HG03045 (cell line): ENCODE data around the gene MAD1L1.
"Not testable (repeated sequence)": the region's sequence is repeated elsewhere in the genome, so short reads cannot be mapped to it uniquely, and the experiment has no call there.

Source experiments
- ATAC-seq: cut with Tn5 transposase; IDR thresholded peaks from one replicate; pipeline ENCODE4 v1.9.1; 2021; ENCODE audit warnings: mild to moderate bottlenecking, moderate library complexity; ENCODE audit not compliant: unreplicated experiment

MAD1L1 gene

DNA sequence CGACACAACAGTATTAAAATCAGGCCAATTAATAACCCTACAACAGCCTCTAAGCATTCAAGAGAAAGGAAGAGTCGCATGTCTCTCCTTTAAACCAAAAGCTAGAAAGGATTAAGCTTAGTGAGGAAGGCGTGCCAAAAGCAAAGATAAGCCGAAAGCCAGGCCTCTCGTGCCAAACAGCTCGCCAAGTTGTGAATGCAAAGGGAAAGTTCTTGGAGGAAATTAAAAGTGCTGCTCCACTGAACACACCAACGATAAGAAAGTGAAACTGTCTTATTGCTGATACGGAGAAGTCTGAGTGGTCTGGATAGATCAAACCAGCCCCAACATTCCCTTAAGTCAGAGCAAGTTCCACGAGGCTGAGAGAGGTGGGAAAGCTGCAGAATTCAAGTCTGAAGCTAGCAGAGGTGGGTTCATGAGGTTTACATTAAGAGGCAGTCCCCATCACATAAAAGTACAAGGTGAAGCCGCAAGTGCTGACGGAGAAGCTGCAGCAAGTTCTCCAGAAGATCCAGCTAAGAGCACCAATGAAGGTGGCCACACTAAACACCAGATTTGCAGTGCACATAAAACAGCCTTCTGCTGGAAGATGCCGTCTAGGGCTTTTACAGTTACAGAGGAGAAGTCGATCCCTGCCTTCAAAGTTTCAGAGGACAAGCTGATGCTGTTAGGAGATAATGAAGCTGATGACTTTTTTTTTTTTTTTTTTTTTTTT is 194.8 kb downstream of the MAD1L1 start:
- ATAC-seq: no peak

DNA sequence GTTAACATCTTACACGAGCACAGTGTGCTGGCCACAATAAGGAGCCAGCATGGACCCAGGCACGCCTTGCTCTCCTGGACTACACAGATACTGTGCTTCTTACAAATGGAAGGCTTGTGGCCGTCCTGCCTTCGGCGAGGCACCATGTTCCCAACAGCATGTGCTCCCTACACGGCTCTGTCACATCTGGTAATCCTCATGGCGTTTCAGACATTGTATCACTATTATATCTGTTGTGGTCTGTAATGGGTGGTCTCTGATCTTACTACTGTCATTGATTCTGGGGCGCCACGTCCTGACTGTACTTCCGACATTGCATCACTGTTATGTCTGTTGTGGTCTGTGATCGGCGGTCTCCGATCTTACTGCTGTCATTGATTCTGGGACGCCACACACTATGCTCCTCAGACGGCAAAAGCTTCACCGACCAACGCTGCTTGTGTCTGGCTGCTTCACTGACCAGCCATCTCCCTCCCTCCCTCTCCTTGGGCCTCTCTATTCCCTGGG is 195.4 kb downstream of the MAD1L1 start:
- ATAC-seq: no peak

DNA sequence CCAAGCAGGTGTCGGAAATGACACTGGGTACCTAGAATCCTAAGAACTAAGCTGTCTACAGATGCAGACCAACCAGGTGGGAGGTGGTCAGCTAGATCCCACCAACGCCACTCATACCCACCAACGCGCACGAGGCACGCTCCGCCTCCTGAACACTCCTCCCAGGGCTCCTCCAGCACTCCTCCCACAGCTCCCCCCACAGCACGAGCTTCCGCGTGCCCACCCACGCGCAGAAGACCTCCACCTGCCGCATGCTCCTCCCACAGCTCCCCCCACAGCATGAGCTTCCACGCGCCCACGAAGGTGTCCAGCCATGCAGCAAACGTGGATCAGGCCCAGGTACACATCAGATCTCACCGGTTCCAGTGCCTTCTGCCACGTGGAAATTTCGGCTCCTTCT is 196.0 kb downstream of the MAD1L1 start:
- ATAC-seq: no peak

DNA sequence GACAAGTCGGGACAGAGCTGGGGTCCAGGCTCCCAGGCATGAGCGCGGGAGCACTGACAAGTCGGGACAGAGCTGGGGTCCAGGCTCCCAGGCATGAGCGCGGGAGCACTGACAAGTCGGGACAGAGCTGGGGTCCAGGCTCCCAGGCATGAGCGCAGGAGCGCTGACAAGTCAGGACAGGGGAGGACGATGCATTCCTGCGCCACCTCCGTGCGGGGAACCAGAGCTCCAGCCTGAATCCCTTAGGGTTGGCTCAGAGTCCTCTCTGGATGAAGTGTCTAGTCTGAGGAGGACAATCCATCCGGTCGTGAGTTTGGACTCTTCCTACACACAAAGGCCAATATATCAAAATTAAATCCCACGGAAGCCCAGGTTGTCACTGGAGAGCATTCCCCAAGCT is 196.5 kb downstream of the MAD1L1 start:
- ATAC-seq: not testable (repeated sequence)

DNA sequence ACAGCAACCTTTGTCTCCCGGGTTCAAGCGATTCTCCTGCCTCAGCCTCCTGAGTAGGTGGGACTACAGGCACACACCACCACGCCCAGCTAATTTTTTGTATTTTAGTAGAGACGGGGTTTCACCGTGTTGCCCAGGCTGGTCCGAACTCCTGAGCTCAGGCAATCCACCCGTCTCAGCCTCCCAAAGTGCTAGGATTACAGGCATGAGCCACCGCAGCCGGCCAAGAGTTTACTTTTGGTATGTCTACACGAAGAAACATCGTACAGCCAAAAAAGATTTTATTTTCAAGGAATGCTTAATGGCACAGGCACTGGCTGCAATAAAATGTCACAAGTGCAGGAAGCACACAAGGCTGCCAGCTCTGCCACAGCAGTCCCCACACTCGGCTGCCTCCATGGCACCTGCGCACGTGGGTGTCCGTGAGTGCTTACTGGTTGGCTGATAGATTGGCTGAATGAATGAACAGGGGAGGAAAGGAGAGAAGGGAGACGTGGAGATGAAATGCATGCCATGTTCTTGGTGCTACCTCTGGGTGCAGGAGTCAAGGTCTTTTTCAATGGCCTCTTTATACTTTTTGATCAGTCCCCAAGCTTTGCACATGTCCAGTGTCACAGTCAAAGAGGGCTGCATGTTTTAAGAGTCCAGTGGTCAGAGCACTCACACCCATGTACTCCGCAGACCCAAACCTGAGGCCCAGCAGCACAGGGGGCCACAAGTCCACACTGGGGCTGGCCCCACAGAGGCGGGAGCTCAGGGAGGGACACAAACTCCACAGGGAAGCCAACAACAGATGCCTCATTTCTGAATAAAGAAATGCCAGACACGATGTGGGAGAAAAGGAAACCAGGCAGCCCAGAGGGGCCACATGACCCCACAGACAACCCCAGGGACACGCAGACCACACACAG is 198.2 kb downstream of the MAD1L1 start:
- ATAC-seq: no peak

DNA sequence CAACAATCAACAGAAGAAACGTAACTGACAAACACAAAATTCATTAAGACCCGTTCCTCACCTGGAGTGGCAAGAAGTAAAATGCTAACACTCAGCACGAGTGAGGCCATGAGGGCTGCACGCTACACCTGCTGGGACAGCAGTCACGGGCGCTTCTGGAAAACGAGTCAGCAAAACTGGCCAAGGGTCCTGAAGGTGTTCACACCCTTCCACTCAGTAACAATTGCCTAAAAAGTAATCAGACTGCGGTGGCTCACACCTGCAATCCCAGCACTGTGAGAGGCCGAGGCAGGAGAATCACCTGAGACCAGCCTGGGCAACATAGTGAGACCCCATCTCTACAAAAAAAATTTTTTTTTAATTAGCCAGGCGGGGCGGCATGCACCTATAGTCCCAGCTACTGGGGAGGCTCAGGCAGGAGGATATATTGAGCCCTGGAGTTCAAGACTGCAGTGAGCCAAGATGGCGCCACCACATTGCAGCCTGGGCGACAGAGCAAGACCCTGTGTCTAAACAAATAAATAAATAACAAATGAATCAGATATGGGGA is 199.1 kb downstream of the MAD1L1 start:
- no peak for ATAC-seq

DNA sequence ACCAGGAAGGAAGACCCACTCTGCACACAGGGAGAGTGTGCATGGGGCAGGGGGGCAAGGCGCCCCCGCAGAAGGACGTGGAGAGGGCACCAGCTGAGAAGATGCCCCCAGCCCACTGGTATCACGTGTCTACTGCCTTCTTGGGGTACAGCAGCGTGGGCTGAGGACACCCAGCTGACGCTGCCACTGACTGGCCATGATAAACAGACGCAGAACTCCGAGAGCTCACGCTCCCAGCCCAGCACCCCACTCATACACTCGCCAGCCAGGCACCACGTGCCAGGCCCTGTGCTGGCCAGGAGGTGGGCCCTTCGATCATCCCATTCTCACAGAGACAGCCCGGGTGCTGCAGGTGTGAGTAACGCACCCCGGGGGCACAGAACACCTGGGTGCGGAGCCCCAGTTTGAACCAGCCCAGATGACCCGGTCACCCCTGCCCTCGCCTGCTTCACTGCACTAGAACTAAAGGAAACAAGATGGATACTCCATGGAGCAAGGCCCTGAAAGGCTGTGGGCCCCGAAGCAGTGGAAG is 199.8 kb downstream of the MAD1L1 start:
- no peak for ATAC-seq

DNA sequence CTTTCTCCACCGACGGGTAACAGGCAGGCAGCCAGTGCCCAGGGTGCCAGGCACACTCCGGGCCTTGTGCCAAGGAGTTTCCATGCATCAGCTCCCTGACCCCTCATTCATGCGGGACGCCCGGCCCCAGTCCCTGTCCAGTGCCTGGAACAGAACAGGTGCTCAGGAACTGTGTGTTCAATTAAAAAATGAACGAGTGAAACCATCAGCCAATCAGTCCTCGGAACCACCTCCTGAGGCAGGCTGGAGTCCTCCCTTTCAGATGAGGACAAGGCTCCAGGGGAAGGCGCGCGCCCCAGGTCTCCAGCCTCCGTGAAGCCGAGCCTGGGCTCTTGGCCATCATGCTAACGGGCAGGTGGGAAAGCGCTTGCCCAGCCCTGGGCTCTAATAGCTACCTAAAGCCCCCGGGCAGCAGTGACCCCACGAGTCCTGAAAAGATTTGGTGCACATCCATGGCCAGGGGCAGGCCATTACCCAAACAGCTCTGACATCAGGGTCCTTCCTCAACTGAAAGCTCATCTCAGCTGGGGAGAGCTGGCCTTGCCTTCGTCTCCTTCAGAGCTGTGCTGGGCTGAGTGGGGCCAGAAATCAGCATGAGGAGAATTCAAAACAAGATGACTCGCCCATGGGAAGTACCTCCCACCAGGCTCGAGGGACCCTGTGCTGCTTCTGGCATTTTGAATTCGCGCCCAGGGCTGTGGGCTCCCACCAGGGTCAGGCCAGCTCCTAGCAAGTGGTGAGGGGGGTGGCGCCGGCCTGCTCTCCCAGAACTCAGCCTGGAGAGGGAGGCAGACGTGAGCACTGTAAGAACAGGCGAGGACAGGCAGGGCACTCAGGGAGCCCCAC is 200.5 kb downstream of the MAD1L1 start:
- ATAC-seq: no peak

DNA sequence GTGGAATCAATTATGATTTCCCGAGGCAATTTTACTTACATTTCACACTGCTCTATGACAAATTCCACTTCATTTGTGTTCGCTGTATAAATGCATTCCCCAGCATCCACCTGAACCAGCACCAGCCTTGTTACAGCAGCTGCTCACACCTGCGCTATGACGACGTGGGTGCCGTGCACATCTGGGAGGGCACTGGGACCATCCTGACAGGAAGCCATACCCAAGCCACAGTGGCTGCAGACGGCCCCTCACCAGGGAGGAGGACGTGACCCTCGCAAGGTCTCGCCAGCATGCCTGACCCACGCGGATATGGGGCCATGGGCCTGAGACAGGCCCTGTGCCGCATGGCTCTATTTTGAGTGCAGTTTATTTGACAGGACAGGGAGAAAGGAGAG is 201.3 kb downstream of the MAD1L1 start:
- ATAC-seq: no peak

DNA sequence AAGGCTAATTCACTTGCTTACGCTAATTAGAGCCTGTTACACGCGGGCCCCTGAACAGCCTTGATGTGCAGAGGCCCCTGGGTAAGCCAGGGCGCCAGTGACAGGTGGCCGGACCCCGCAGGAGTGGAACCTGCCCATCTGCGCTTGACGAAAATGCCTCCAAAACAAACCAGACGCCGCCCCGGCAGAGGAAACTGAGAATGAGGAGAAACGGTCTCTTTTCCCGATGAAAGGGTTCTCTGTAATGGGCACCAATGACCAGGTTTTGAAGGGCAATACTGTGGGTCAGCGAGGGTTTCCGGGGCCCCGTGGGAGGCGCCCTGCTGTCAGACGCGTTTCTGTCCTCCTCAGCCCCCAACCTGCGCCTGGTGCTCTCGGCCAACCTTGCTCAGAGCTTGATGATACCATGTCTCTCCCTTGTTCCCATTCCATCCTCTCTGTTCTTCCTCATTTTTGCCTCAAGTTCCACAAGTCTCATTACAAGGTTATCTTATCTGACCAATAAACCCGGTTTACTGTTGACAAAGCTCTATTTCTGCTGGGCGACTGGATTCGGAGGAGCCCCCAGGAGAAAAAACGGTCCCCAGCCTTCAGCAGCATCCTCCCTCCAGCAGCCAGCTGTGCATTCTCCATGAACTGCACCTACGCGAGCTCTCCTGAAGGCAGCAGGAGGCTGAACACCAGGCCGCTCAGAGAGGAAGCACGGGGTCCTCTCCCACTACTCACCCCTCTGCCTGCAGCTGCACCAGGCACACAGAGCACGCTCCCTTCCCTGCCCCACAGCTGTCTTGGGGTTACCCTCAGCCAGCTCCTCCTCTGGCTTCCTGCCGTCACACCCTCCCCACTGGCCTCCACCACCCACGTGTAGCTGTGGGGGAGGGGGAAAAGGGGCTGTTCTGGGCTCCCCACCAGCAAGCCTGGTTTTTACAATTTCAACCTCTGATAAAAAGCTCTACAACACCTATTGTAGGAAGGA is 202.0 kb downstream of the MAD1L1 start:
- no peak for ATAC-seq

DNA sequence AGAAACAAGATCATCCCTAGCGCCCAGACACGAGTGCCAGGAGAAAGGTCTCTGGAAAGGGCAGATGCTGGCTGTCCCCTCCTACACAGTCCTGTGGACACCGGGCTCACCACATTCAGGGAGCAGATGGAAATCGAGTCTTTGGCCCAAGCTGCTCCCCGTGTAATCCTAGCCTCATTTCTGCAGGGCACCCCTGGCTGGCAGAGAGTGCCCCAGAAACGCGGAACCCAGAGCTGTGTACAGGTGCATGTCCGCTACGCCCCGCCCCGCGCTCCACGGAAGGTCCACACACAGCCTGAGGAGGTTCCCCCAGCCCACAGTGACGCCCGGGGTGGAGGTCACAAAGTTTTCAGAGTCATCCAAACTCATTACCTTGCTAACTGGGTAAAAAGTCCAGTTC is 202.8 kb downstream of the MAD1L1 start:
- ATAC-seq: no peak

DNA sequence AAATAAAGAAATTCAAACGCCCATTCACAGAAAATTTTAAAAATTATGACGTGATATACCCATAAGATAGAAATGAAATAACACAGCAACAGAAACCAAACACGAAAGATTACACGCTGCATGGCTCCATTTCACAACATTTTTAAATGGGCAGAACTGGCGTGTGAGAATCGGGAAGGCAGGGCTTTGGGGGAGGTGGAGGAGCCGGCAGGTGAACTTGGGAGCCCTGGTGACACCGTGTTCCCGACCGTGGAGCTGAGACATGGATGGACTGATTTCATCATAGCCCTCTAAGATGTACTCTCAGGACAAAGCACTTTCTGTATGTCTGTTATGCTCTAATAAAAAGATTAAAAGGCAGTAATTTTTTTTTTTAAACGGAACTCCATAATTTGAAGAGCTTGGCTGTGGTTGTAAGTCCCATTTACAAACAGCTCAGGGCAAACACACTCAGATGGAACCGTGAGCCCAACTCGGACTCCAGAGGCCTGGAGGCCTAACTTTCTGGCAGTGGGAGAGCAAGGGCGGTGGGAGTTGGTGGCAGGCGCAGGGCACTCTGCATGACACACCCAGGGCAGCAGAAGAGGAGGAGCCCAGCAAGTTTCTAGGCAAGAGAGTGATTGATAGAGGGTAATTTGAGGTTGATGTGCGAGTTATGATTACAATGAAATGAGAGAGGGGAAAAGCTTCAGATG is 203.4 kb downstream of the MAD1L1 start:
- no peak for ATAC-seq

DNA sequence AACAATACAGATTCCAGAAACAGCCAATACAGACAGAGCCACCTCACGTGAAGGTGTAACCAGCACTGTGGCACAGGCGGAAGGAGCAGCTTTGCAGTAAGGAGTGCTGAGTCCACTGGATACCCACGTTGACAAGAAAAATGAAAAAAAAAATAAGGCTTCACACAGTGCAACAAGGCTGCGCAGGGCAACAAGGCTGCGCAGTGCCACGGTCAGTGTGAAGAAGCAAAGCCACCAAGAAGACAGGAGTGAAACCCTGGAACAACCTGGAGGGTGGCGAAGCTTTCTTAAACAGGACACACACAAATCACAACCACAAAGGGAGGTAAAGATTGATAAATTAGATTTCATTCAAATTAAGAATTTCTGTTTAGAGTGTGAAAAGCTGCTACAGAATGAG is 204.0 kb downstream of the MAD1L1 start:
- no peak for ATAC-seq

DNA sequence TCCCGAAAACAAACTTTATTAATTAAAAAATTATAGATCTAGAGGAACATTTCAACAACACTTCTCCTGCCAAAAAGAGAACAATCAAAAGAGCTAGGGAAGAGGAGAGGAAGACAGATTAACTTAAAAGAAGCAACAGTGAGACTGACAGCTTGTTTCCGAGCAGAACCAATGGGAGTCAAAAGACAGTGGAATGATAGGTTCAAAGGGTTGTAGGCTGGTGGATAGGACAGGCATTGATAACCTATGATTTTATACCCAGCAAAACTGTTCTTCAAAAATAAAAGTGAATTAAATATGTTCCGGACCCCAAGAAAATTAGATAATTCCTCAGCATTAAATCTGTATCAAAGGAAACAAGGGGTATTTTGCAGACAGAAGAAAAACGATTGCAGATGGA is 207.6 kb downstream of the MAD1L1 start:
- no peak for ATAC-seq

DNA sequence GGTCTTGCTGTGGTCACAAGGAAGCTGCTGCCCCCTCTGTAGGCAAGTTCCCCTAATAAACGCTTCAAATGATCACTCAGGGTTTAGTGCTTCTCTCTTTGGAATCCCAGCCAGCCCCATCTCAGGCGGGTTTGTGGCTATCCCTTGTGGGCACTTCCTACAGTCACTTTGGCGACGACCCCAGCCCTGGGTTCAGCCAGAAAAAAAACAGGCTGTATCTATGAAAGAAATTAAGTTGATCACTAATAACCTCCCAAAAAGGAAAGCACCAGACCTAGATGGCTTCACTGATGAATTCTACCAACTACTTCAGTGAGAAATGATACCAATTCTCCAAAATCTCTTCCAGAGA is 208.2 kb downstream of the MAD1L1 start:
- no peak for ATAC-seq

DNA sequence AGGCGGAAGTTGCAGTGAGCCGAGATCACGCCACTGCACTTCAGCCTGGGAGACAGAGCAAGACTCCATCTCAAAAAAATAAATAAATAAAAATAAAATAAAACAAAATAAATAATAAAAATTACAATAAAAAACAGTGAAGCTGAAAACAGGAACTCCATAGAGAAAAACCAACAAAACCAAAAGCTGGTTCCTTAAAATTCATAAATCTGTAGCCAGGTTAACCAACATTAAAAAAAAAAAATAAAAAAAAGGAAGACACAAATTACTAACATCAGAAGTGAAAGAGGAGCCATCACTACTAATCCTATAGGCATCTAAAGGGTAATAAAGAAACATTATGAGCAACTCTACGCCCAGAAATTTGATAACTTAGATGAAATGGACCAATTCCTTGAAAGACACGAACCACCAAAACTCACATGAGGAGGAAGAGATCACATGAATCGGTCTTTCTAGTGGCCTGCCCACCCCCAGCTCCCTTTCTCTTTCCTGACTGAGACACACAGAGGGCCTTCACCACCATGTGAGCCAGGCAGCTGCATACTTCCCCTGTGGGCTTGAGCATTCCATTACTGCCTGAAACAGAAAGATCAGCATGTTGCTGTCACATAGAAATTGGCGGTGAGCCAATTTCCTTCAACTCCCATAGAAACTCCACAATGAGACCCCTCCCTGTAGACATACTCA is 208.7 kb downstream of the MAD1L1 start:
- no peak for ATAC-seq

DNA sequence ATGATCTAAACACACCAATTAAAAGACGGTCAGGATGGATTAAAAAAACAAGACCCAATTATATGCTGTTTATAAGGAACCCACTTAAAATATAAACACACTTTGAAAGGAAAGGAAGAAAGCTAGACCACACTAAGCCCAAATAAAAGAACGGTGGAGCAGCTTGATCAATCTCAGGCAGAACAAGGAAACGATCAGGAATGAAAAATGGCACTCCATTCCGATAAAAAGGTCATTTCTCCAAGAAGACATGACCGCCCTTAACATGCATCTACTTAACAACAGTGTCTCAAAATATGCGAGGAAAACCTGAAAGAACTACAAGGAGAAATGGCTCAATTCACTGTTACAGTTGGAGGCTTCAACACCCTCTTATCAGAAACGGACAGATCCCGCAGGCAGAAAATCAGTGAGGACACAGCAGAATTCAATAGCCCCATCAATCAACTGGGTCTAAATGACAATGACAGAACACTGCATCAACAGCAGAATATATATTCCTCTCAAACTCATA is 210.0 kb downstream of the MAD1L1 start:
- no peak for ATAC-seq

DNA sequence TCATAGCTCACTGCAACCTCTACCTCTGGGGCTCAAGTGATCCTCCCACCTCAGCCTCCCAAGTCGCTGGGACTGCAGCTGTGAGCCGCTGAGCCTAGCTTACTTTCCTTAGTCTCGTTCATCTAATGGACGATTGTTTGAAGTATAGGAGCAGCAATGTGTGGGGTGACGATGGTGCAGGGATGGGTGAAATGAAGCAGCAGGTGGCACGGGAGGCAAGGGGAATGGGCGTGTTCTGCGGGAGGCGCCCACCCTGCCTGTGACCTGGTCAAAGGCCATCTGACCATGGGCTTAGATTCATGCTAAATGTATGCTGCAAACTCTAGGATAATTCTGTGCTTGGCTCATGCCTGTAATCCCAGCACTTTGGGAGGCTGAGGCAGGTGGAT is 210.7 kb downstream of the MAD1L1 start:
- no peak for ATAC-seq
